NCI-H1092 treated with DMSO at 0.1 percent for 48 hours (cell line): Measurements from ENCODE around the gene CDYL2.
"Not testable (repeated sequence)": the region's sequence is repeated elsewhere in the genome, so short reads cannot be mapped to it uniquely, and the experiment has no call there.

ENCODE experiments used
- DNase-seq: peaks from one replicate; lab custom pipeline; 2025; lab: John Stamatoyannopoulos, UW

Gene CDYL2

DNA sequence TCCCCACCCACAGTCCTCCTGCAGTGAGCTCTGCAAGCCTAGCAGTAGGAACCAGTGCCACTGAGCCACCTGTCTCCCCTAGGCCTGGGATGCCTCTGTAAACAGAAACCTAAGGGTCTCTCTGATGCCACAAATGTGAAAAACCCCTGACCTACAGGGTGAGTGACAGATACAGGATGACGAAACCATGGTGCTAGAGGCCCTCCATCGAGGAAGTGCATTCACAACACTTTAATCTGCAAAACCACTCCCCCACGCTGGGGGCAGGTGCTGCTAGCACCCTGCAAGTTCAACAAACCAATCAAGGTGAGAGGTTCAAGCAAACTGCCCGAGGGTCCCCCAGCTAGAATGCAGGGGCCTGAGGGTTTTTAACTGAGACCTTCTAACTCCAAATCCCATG is 59.5 kb downstream of the CDYL2 start:
- no peak for DNase-seq

DNA sequence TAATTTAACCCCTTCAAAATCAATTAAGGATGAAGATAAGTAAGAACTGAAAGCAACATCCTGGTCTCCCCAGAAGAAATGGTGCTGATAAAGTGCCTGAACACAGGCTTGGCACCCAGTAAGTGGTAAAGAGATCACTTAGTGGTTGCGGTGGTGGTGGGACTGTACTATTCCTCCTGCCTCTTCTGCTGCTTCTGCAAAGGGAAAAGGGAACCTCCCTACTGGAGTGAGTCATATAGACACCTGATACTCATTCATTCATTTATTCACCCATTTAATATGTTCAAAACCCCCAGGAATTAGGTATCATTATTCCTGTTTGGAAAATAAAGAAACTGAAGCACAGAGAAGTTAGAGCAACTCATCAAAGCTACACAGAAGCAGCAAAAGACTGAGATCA is 60.6 kb downstream of the CDYL2 start:
- no peak for DNase-seq

DNA sequence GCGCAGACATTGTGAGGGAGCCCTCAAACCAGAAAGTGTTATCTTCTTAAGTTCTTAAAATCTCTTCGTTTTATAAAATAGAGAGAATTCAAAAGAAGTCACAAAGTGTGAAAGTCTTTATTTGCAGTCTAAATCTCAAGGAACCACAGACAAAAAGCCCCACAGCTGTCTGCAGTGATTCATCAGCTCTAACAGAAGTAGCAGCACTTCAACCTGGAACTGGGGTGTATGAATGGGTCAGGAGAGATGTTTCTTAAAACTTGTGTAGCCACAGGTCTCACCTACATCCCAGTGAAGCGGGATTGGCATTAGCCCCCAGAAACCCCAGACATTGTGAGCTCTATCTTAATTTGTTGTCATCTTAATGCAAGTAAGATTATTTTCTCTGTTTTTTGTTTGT is 61.1 kb downstream of the CDYL2 start:
- DNase-seq: no peak

DNA sequence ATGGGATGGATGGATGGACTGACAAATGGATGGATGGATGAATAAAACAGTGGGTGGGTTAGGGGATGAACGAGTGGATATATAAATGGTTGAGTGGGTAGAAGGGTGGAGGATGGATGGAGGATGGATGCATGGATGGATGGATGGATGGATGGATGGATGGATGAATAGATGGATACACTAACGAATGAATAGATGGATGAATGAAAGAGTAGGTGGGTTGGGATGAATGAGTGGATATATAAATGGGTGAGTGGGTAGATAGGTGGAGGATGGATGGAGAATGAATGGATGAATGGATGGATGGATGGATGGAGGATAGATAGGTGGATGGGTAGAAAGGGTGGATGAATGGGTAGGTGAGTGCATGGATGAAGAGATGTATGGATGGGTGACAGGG is 62.1 kb downstream of the CDYL2 start:
- DNase-seq: no peak

DNA sequence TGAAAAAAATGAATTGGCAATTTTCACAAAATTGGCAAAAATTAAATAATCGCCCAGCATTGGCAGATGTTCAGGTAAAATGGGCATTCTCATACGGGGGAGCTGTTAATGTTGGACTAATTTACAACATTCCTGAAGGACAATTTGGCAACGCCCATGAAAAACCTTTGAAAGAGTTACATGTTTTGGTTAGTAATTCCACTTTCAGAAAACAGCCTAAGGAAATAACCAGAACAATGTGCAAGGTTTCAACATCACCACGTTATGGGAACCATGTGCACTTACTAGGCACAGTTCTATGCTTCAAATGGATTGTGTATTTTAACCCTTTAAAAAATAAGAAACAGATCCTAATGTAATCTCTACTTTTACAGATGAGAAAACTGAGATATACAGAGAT is 62.7 kb downstream of the CDYL2 start:
- DNase-seq: no peak

DNA sequence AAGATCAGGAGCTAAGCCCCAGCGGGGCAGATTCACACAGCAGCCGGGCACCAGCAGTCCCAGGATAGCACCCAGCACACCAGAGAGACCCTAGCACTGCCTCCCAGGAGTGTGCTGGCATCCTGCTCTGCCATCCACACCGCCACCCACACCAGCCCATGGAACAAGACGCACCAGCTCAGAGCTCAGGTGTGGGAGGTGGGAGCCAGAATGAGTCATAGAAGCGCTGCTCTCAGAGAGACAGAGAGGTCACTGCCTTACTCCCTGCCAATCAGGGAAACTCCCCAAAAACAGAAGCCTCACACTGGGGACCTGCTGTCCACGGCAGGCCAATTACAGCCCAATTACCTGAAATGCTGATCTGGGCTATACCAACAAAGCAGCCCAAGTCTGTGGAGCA is 64.9 kb downstream of the CDYL2 start:
- DNase-seq: no peak

DNA sequence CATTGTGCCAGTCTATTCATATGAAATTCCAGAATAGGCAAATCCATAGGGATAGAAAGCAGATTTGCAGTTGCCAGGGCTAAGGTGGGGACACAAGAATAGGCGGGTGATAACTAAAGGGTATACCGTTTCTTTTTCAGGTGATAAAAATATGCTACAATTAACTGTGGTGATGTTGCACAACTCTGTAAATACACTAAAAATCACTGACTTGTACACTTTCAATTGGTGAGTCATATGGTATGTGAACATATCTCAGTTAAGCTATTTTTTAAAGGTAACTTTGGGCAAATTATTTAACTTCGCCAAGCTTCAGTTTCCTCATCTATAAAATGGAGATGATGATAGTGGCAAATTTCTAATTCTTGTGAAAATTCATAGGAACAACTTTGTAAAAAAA is 65.9 kb downstream of the CDYL2 start:
- DNase-seq: no peak

DNA sequence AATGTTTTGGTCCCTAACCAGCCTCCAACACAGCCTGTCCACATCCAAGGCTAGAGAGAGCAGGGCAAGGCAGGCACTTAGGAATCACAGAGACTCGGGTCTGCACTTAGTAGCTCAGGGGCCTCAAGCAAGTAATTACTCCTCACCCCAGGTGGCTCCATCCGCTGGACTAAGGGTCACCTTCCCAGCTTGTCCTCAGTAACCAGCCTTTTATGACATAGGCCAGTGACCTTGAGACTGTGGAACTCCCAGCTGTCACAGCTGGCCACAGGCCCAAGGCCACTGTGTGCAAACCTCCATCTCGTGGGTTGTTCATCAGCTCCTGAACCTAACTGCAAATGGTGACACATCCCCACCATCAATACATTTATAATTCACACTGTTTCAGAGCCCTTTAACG is 68.6 kb downstream of the CDYL2 start:
- DNase-seq: no peak

DNA sequence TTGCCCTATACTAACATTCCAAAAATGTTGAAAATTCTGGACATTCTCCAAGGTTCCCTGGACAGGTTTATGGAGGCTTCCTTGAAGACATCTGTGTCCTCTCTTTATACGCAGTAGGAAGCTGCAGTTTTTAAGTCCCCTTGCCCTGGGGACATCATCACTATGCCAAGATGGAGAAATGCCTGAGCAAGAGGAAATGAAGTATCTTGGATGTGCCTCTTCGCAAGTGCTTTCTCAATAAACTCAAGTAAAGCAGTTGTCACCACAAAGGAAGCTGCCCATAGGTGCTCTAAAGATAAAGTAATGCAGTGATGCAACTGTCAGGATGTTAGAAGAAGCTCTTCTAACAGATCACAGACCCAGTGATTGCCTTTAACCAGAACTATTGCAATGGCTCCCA is 71.0 kb downstream of the CDYL2 start:
- DNase-seq: no peak

DNA sequence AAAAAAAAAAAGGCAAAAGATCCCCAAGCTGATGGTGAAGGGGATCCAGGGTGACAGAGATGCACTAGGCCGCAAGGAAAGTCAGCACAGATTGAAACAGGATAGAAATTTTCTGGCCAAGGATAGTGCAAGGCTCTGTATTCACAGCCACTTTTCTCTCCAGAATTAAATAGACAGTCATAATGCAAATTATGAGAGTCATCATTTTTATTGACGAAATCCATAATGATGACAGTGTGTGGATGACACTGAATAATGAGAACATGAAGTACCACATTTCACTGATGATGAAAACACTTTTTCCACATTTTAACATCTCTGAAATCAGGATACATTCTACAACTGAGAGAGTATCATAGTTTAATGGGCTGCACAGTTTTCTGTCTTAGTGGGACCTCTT is 72.5 kb downstream of the CDYL2 start:
- DNase-seq: no peak

DNA sequence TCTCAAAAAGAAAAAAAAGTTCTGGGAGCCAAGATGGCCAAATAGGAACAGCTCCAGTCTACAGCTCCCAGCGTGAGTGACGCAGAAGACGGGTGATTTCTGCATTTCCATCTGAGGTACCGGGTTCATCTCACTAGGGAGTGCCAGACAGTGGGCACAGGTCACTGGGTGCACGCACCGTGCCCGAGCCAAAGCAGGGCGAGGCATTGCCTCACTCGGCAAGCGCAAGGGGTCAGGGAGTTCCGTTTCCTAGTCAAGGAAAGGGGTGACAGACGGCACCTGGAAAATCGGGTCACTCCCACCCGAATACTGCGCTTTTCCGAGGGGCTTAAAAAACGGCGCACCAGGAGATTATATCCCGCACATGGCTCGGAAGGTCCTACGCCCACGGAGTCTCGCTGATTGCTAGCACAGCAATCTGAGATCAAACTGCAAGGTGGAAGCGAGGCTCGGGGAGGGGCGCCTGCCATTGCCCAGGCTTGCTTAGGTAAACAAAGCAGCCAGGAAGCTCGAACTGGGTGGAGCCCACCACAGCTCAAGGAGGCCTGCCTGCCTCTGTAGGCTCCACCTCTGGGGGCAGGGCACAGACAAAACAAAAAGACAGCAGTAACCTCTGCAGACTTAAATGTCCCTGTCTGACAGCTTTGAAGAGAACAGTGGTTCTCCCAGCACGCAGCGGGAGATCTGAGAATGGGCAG is 77.2 kb downstream of the CDYL2 start:
- DNase-seq: not testable (repeated sequence)

DNA sequence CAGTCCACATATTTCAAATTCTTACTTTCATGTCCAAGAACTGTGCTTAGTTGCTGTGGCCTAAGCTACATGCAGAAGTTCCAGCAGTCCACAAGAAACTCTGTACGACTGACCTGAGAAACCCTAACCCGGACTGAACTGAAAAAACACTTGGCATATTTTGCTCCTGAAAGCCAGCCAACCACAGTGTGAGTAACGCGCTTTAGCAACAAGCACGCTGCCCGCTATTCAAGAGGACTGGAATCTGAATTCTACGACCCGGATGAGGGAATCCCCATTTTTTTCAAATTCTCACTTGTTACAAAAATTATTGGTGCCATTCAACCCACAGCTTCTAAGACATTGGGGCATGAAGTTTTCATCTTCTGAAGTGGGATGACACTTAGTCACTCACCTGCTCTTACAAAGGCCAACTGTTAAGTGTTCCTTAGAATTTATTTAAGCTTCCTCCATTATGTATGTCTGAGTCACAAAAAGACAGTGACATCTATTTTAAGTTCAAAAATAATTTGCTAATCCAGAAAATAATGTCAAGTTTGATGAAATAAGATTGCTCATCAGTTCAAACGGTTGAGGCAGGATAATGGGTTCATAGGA is 78.7 kb downstream of the CDYL2 start:
- DNase-seq: no peak

DNA sequence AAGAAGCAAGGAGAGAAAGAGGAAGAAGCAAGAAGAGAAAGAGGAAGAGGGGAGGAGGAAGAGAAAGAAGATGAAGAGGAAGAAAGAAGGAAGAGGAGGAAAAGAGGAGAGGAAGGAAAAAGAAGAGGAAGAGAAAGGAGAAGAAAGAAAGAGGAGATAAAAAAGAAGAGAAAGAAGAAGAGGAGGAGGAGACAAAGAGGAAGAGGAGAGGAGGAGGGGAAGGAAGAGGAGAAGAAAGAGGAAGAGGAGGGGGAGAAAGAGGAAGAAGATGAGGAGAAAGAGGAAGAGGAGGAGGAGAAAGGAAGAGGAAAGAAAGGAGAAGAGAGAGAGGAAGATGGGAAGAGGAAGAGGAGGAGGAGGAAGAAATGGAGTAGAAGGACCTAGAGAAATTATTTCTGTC is 80.4 kb downstream of the CDYL2 start:
- no peak for DNase-seq

DNA sequence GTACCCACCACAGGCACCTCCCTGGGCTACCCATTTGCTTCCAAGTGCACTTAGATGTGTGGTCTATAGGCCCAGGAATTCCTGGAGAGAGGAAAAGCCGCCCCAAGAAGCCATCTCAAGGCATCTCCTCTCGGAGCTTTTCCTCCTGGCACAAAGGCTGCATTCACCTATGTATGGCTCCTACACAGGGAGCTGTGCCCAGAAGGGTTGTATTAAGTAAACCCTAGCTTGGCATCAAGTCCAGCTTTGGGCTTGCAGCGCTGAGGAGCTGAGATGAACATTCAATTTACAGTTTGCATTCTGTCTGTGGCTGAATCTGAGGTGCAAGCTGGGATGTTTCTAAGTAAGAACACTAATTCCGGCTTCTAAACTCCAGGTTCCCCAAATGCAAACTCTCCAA is 81.3 kb downstream of the CDYL2 start:
- DNase-seq: no peak

DNA sequence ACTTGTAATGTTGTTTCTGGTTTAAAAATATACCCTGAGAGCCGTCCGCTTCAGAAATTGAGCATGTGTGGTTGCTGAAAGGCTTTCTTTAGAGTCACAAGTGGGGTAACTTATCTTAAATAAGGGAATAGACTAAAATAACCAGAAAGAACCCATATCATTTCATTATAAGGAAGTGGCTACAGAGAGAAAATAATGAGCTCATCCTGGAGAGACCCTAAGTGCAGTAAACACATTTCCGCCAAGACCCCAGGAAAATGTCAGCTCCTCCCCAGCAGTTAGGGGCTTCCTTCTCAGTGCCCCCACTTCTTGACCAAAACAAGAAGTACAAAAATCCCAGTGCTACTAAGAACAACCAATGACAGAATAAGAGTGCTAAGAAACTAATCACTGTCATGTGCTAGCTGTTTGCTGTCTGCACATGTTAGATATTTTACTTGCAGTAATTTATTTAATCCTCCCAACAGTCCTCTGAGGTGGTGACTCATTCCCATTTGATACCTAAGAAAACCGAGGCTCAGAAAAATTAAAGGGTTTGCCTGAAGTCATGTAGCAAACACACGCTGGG is 83.5 kb downstream of the CDYL2 start:
- DNase-seq: no peak

DNA sequence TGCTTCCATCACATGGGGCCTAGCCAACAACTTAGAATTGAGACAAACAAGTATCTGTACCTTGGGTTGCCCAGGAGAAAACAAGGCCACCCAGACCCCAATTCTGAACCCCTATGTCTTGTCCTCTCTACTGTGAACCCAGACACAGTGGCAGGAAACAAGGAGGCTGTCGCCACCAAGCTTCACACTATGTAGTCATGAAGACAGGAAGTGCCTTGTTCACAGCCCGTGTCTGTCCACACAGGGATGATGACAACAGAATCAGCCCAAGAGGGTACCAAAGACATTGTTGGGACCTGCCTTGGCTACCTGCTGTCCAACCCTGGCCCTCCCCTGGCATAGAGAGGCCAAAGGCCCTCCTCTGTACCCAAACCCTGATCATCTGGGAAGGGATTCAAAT is 84.8 kb downstream of the CDYL2 start:
- no peak for DNase-seq

DNA sequence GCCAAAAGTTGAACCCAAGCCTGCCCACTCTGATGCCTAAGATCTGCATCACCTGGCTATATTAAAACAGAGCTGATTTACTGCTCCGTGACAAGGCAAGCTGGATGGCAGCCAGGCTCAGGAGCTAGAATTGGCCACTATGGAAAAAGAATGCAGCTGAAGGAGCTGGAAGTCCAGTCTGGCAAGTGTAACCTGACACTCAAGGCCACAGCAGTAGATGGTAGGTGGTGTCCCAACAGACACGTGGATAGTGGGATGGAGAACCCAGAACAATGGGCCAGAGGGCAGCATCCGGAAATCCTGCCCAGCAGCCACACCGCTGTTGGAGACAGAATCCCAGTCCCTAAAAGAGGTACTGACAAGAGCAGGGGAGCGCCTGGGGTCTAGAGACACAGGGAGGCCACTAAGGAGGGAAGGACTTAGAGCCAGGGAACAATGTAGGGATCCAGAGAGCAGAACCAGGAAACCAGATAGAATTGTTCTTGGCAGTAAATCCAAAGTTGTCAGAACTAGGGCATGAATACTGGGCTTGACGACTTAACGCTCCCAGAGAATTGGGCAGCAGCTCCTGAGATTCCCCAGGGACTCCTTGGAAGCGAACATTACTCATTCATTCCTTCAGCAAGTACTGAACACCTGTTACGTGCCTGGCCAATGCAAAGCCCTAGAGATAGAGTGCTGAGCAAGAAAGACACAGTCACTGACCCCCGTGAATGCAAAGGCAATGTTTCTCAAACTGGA is 85.7 kb downstream of the CDYL2 start:
- no peak for DNase-seq

DNA sequence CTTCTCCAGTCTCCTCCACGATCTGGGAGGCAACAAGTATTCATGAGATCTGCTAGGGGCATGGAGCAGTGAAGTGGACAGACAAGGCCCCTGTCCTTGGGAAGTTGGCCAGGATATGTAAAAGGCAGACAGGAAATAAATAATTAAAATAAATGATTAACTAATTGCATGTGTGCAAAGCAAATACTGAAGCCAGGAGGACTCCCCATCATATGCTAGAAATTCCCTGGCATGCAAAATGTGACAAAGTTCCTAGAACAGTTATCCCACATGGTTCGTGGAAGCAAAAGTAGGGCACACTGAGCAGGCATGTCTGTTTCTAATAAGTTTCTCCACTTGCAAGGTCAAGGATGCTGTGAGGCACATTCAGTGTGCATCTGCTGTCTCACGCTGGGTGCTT is 86.8 kb downstream of the CDYL2 start:
- no peak for DNase-seq

DNA sequence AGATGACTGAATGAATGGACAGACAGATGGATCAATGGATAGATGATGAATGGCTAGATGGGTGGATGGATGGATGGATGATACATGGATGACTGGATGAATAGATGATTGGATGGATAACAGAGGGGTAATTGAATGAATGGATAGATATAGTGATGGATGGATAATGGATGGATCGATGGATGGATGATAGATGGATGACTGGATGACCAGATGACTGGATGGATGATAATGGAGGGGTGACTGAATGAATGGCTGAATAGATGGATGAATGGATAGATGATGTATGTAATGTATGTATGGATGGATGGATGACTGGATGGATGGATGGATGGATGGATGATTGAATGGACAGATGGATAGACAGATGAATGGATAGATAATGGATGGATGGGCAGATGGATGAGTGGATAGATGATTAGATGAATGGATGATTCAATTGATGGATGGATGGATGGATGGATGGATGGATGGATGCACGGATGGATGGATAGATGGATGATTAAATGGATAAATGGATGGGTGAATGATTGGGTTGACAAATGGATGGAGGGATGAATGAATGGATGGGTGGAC is 87.7 kb downstream of the CDYL2 start:
- DNase-seq: no peak

DNA sequence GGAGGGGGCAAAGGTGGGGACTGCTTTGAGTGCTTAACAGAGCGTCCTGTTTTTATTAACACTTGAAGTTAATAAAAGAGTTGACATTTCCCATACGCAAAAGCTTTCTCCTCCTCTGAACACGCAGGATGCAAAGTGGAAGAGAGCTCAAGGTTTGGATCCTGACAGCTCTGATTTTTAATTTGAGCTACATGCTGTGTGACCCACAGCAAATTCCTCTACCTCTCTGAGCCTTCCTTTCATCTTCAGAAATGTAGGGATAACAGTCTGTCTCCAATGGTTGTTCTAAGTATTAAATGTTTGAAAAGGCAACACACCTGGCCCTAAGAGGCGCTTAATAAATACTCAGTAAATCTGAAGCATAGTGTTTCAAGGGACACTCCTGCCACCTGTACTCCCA is 93.0 kb downstream of the CDYL2 start:
- DNase-seq: no peak

DNA sequence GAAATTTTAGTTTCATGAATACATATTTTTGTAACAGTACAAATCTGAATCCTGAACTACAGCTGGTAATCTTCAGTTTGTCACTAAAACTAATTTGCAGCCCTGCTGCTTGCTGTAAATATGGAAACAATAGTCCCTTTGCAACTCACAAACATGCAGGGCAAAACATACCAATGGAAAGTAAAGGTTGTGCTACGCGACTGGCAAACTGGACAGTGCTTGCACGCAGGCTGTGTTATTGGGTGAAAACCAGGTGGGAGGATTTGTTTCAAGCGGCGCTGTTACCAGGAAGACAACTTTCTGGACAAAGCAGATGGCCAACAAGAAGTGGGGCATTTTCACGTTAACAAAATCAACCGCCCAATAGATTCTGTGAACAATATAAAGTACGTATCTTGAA is 93.5 kb downstream of the CDYL2 start:
- no peak for DNase-seq

DNA sequence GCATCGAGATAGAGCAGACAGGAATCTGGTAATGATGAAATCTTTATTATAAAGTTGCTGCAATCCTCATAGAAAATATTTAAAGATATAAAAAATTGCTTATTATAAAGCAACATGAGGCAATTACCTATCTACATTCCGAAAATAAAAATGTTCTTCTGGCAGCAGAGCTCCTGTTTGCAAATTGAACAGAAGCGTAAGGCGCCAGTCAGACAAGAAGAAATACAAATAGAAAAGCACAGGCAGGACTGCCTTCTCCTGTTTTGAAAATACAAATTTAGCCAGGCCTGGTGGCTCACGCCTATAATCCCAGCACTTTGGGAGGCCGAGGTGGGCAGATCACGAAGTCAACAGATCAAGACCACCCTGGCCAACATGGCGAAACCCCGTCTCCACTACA is 95.6 kb downstream of the CDYL2 start:
- no peak for DNase-seq

DNA sequence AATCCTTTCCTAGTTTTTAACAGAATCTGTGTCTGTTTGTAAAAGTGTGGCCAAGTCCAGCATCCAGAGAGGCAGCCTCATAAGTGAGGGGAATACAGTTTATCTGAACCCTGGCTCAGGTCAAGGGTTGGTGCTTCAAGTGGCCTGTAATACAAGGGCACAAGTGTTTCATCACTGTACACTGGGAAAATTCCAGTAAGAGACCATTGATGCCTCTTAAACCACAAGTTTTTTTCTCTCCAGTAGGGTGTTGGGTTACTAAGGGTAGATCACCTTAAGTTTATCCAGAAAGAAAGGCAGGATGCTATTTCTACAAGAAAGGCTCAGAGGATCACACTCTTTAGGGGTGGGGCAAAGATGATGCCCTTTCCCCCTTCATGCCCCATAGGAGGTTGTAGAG is 96.7 kb downstream of the CDYL2 start:
- DNase-seq: no peak
